Left ventricle myocardium inferior (tissue), 1 donor: Measurements from ENCODE around the gene PPL. TPM values are rescaled to one million over a fixed set of nuclear protein-coding genes. Genes with fewer than 3 reads are reported as not detected.

ENCODE experiments used
- DNase-seq: peaks from one replicate; pipeline ENCODE4 v3.0.0-alpha.2; 2020
- H3K27ac ChIP-seq: fragments of 200-600 bp; replicated peaks from 2 replicates; pipeline ENCODE4 v1.8.0; 2021
- H3K27me3 ChIP-seq: fragments of 200-600 bp; 2 replicates; pipeline ENCODE4 v1.8.0; 2021; ENCODE audit warnings: low read depth
- H3K36me3 ChIP-seq: fragments of 200-600 bp; 2 replicates; pipeline ENCODE4 v1.8.0; 2021
- H3K4me1 ChIP-seq: fragments of 200-600 bp; 2 replicates; pipeline ENCODE4 v1.8.0; 2021
- H3K4me3 ChIP-seq: fragments of 200-600 bp; 2 replicates; pipeline ENCODE4 v1.8.0; 2021; ENCODE audit warnings: mild to moderate bottlenecking, moderate library complexity
- H3K9me3 ChIP-seq: fragments of 200-600 bp; replicated peaks from 2 replicates; pipeline ENCODE4 v1.8.0; 2021
- CTCF ChIP-seq: fragments of 200-600 bp; IDR thresholded peaks from 2 replicates; pipeline ENCODE4 v1.8.0; 2021; ENCODE audit warnings: antibody characterized with exemption, mild to moderate bottlenecking, borderline replicate concordance
- intact Hi-C: fragments of 100-400 bp; cut with micrococcal nuclease; formaldehyde crosslinking; loops from one replicate; pipeline ENCODE4 v1.11.0; 2022
- total RNA-seq: library from RNA; stranded (reverse); fragmentation: NEBNext Ultra II Directional; extraction: Animal tissue kit (Norgen Biotek cat#: 25700); gene quantifications from one replicate; pipeline ENCODE4 v1.2.1, GENCODE V29; 2021
- donor health status: DM: no; HTN: yes; CAD: no; lungs with severe emphysema.

Gene PPL
- total RNA-seq, 1 donor from 2014 or later = 7.6 TPM

GRCh38 chr16:4870138-4870671, 66.7 kb downstream of the PPL start:
- H3K4me1 ChIP-seq = peaks cover 41% of the 10 kb centered on the region
- peaks cover 66% of the 10 kb centered on the region for H3K36me3 ChIP-seq
- intact Hi-C loops = no loop called here
- TF ChIP-seq CTCF = no peak
- no peak overlapping the region for H3K4me3 ChIP-seq
- no peaks in the 10 kb centered on the region for H3K27me3 ChIP-seq
- no peaks in the 10 kb centered on the region for H3K9me3 ChIP-seq
- DNase-seq = no peak
- H3K27ac ChIP-seq = no peak overlapping the region

- Histone ChIP-seq H3K9me3 (no peaks in the 10 kb centered on the region), H3K27ac (peak overlapping the region; percentile 17), H3K36me3 (peaks cover 57% of the 10 kb centered on the region), H3K4me3 (no peak overlapping the region), H3K4me1 (peaks cover 47% of the 10 kb centered on the region), H3K27me3 (no peaks in the 10 kb centered on the region)
- no peak for DNase-seq
- intact Hi-C loops = no loop called here
- no peak for TF ChIP-seq CTCF
Measured at GRCh38 chr16:4869147-4869805, 67.7 kb downstream of the PPL start.

DNA sequence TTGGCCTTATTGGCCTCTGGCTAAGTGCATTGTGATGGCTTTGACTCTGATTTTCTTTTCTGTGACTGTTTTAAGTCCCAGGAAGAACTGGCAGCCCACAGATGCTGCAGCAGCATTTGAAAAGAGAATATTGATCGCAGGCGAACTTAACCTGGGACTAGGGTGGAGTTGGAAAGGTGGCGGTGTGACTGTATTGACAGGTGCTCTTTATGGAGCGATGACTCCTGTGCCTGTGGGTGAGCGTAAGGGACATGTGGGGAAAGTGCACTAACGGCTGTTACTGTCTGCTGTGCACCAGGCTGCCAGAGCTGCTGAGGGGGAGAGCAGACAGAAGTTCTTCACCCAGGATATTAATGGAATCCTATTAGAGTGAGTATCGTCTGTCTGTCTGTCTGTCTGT, 68.4 kb downstream of the PPL start:
- peaks cover 50% of the 10 kb centered on the region for H3K36me3 ChIP-seq
- peaks cover 55% of the 10 kb centered on the region for H3K4me1 ChIP-seq
- intact Hi-C loops = no loop called here
- no peak overlapping the region for H3K4me3 ChIP-seq
- DNase-seq = no peak
- TF ChIP-seq CTCF = no peak
- no peaks in the 10 kb centered on the region for H3K9me3 ChIP-seq
- peak overlapping the region; percentile 17 for H3K27ac ChIP-seq
- no peaks in the 10 kb centered on the region for H3K27me3 ChIP-seq

DNA sequence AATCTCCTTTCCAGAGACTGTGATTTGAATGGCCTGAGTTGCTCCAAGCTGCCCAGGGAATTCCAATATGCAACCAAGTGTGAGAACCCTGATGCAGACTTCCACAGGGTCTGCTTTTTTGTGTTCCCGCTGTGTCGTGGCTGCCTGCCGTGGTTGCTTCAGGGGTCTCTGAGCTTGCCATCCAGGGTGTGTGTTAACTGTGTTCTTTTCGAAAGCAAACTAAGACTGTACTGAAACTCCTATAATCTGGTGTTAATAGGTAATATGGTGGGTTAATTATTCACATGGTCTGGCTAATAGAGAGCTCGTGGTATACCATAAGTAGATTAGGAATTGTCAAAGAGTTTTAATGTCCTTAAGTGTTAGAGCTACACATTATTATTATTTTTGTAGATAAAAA, 68.9 kb downstream of the PPL start:
- Histone ChIP-seq H3K27me3 (no peaks in the 10 kb centered on the region), H3K27ac (peak overlapping the region; percentile 17), H3K9me3 (no peaks in the 10 kb centered on the region), H3K4me1 (peaks cover 60% of the 10 kb centered on the region), H3K36me3 (peaks cover 48% of the 10 kb centered on the region), H3K4me3 (no peak overlapping the region)
- intact Hi-C loops = no loop called here
- no peak for TF ChIP-seq CTCF
- DNase-seq = no peak

DNA sequence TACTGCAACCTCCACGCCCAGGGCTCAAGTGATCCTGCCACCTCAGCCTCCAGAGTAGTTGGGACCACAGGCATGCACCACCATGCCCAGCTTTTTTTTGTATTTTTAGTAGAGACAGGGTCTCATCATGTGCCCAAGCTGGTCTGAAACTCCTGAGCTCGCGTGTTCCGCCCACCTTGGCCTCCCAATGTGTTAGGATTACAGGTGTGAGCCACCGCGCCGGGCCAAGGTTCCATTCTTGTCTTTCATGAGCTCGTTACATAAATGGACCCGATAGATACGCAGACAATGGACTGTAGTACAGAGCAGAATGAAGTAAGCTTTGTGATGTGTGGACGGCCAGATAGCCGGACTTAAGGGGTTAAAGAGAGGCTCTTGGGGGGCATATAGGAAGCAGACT, 70.4 kb downstream of the PPL start:
- Histone ChIP-seq H3K27ac (no peak overlapping the region), H3K4me1 (peaks cover 72% of the 10 kb centered on the region), H3K27me3 (no peaks in the 10 kb centered on the region), H3K4me3 (no peak overlapping the region), H3K9me3 (no peaks in the 10 kb centered on the region), H3K36me3 (peaks cover 48% of the 10 kb centered on the region)
- no peak for DNase-seq
- intact Hi-C loops = no loop called here
- no peak for TF ChIP-seq CTCF
